GM12878 (cell line): ENCODE data around the gene LDLRAD3. TPM values are rescaled to one million over a fixed set of nuclear protein-coding genes. Genes with fewer than 3 reads are reported as not detected.

Experiments used
- ATAC-seq: fragments of 200-7000 bp; cut with Tn5 transposase; 3 replicates; pipeline ENCODE4 v1.9.1; 2020; ENCODE audit warnings: mild to moderate bottlenecking, moderate library complexity
- BruUV-seq: library from RNA; stranded (reverse); fragments of 400-500 nt; replicated peaks from 2 replicates; lab custom pipeline; 2021; lab: Mats Ljungman, UMichigan
- CTCF ChIA-PET: fragments of 300-600 bp; sonication (Branson Sonifier 250); formaldehyde crosslinking; extraction: SDS; loops from one replicate; lab custom pipeline; 2021; ENCODE audit warnings: inconsistent platforms; lab: Yijun Ruan, JAX
- POLR2A ChIA-PET: fragments of 350-600 bp; formaldehyde crosslinking; extraction: SDS; loops from one replicate; lab custom pipeline; 2021; ENCODE audit warnings: inconsistent platforms; lab: Charles Lee
- RAD21 ChIA-PET: fragments of 300-600 bp; sonication (Branson Sonifier 250); formaldehyde crosslinking; loops from one replicate; lab custom pipeline; 2023; ENCODE audit warnings: antibody characterized with exemption; ENCODE audit not compliant: unreplicated experiment; lab: Charles Lee
- SMC1A ChIA-PET: fragments of 300-600 bp; sonication (Branson Sonifier 250); formaldehyde crosslinking; loops from one replicate; lab custom pipeline; 2023; ENCODE audit not compliant: unreplicated experiment, uncharacterized antibody; lab: Charles Lee
- DNase-seq: peaks from one replicate; pipeline ENCODE4 v3.0.0-alpha.2; 2011; ENCODE audit warnings: low read depth, low spot score
- FAIRE-seq: peaks from 3 replicates; lab custom pipeline; 2011; peaks lifted over from hg19 to GRCh38; lab: Jason Lieb, UNC
- H2AFZ ChIP-seq: 2 replicates; pipeline ENCODE4 v1.6.0; 2011; ENCODE audit warnings: low read depth, low read length, control low read depth; ENCODE audit not compliant: control insufficient read depth
- H3K27ac ChIP-seq: 2 replicates; pipeline ENCODE4 v1.5.1; 2011; ENCODE audit warnings: control low read depth; ENCODE audit not compliant: control insufficient read depth, insufficient read depth
- H3K27me3 ChIP-seq, 2 experiments: replicated peaks in 1 of 2; 2 replicates each; pipeline versions ENCODE4 v1.6.0 to v1.6.1; 2011; ENCODE audit warnings: low read length in 1 of 2; ENCODE audit not compliant: control insufficient read depth in 2 of 2, insufficient read depth in 2 of 2
- H3K36me3 ChIP-seq, 2 experiments: 2 replicates each; pipeline ENCODE4 v1.5.1; 2011; ENCODE audit warnings: low read length in 1 of 2; ENCODE audit not compliant: control insufficient read depth in 2 of 2, insufficient read depth in 2 of 2
- H3K4me1 ChIP-seq: 2 replicates; pipeline ENCODE4 v1.6.1; 2011; ENCODE audit warnings: mild to moderate bottlenecking, low read length, moderate library complexity, mixed read lengths; ENCODE audit not compliant: control insufficient read depth, insufficient read depth
- H3K4me2 ChIP-seq: 2 replicates; pipeline ENCODE4 v1.6.0; 2011; ENCODE audit warnings: control low read depth; ENCODE audit not compliant: control insufficient read depth, insufficient read depth
- H3K4me3 ChIP-seq: fragments of 200-600 bp; sonication (generic); 2 replicates; pipeline ENCODE4 v1.5.1; 2016
- H3K79me2 ChIP-seq: 2 replicates; pipeline ENCODE4 v1.6.0; 2011; ENCODE audit warnings: low read length; ENCODE audit not compliant: control insufficient read depth, insufficient read depth
- H3K9ac ChIP-seq: 2 replicates; pipeline ENCODE4 v1.8.0; 2011; ENCODE audit warnings: low read length, control low read depth, mixed read lengths; ENCODE audit not compliant: control insufficient read depth, insufficient read depth
- H3K9me3 ChIP-seq: replicated peaks from 3 replicates; pipeline ENCODE4 v1.5.1; 2011; ENCODE audit warnings: mild to moderate bottlenecking, low read length; ENCODE audit not compliant: control insufficient read depth, insufficient read depth
- H4K20me1 ChIP-seq: 2 replicates; pipeline ENCODE4 v1.6.0; 2011; ENCODE audit not compliant: control insufficient read depth, insufficient read depth
- E4F1 ChIP-seq: fragments of 450-650 bp; IDR thresholded peaks from 2 replicates; pipeline ENCODE4 v1.6.1; 2018; ENCODE audit warnings: borderline replicate concordance, mild to moderate bottlenecking; ENCODE audit not compliant: partially characterized antibody
- ESRRA ChIP-seq: IDR thresholded peaks from 2 replicates; pipeline ENCODE4 v1.6.1; 2012; ENCODE audit warnings: mild to moderate bottlenecking, low read length, improper control_type of control experiment
- GABPA ChIP-seq: IDR thresholded peaks from 2 replicates; pipeline ENCODE4 v1.6.1; 2014; ENCODE audit warnings: antibody characterized with exemption, low read depth, mild to moderate bottlenecking, inconsistent platforms
- IKZF2 ChIP-seq, 2 experiments: fragments of 450-650 bp; IDR thresholded peaks; 2 replicates each; pipeline ENCODE4 v1.6.1; 2017; ENCODE audit warnings: mild to moderate bottlenecking in 2 of 2, moderate library complexity in 2 of 2
- IRF3 ChIP-seq: fragments of 450-650 bp; IDR thresholded peaks from 2 replicates; pipeline ENCODE4 v1.6.1; 2014; ENCODE audit warnings: mild to moderate bottlenecking
- IRF4 ChIP-seq: IDR thresholded peaks from 2 replicates; pipeline ENCODE4 v1.6.1; 2011; ENCODE audit warnings: low read depth, low read length
- NBN ChIP-seq: fragments of 450-650 bp; IDR thresholded peaks from 2 replicates; pipeline ENCODE4 v1.6.1; 2016
- NR2C1 ChIP-seq: fragments of 450-650 bp; IDR thresholded peaks from 2 replicates; pipeline ENCODE4 v1.6.1; 2017; ENCODE audit warnings: antibody characterized with exemption, mild to moderate bottlenecking, moderate library complexity
- PKNOX1 ChIP-seq: fragments of 450-650 bp; IDR thresholded peaks from 2 replicates; pipeline ENCODE4 v1.6.1; 2016; ENCODE audit warnings: mild to moderate bottlenecking
- RAD21 ChIP-seq: IDR thresholded peaks from 2 replicates; pipeline ENCODE4 v1.6.1; 2011; ENCODE audit warnings: mild to moderate bottlenecking, low read depth, low read length, moderate library complexity; ENCODE audit not compliant: insufficient read depth
- RBBP5 ChIP-seq: fragments of 200-600 bp; sonication (generic); conservative IDR thresholded peaks from 2 replicates; pipeline ENCODE4 v1.6.1; 2016
- SMAD1 ChIP-seq: fragments of 450-650 bp; IDR thresholded peaks from 2 replicates; pipeline ENCODE4 v1.6.1; 2018; ENCODE audit warnings: mild to moderate bottlenecking, low read depth; ENCODE audit not compliant: partially characterized antibody
- SREBF2 ChIP-seq: IDR thresholded peaks from 2 replicates; pipeline ENCODE4 v1.6.1; 2012; ENCODE audit warnings: mild to moderate bottlenecking, low read length
- WGBS: methylation state at CpG from one replicate; pipeline ENCODE4 v1.1.6; 2016; ENCODE audit warnings: low lambda C conversion rate; ENCODE audit not compliant: insufficient replicate concordance, insufficient coverage; ENCODE audit errors: missing lambda C conversion rate; 5-methylcytosine and 5-hydroxymethylcytosine counted together
- in situ Hi-C: fragments of 300-500 bp; cut with MboI; formaldehyde crosslinking; loops from 9 replicates; pipeline ENCODE4 v1.14.3; 2018; ENCODE audit warnings: mixed read lengths
- intact Hi-C: fragments of 100-400 bp; cut with micrococcal nuclease; formaldehyde crosslinking; loops from one replicate; pipeline ENCODE4 v1.14.2; 2022; ENCODE audit not compliant: unreplicated experiment
- polyA plus RNA-seq, 11 experiments: library from polyadenylated mRNA; depleted of rRNA in 4 of 11; unstranded in 6 of 11; stranded (reverse) in 5 of 11; fragments of >200 nt; fragmentation: Nextera tagmentation in 4 of 11; fragmentation: Illumina TruSeq in 1 of 11; extraction: Ambion mirVana in 4 of 11; extraction: Trizol in 1 of 11; gene quantifications; 1 replicate in 1 of 11; 2 replicates in 10 of 11; pipeline versions ENCODE4 v1.2.1 to v1.2.3, GENCODE V29; 2011 to 2016; ENCODE audit warnings: inconsistent platforms in 2 of 11, missing spikeins in 2 of 11, low read depth in 1 of 11
- total RNA-seq, 4 experiments: library from RNA; depleted of rRNA in 3 of 4; stranded (reverse); fragments of >200 nt in 3 of 4; fragmentation: Illumina TruSeq in 1 of 4; extraction: Trizol in 1 of 4; gene quantifications; 2 replicates each; pipeline versions ENCODE4 v1.2.1 to v1.2.3, GENCODE V29; 2013 to 2021

LDLRAD3 gene
- total and polyA plus RNA-seq, 10 of the 15 experiments (the other 5 are each of a cell fraction or from before 2014, with no cell fraction given), result 2.5 to 17.2 (median 10.7) TPM

- Histone ChIP-seq H3K27me3 (no peaks in the 10 kb centered on the region), H3K9ac (no peak overlapping the region), H3K27ac (no peak overlapping the region), H3K79me2 (no peaks in the 10 kb centered on the region), H3K9me3 (peaks cover 1% of the 10 kb centered on the region; the same call in 2 of the 3 replicates), H3K4me3 (no peak overlapping the region), H3K4me1 (no peaks in the 10 kb centered on the region), H3K36me3 (no peaks in the 10 kb centered on the region), H2AFZ (no peak overlapping the region), H3K4me2 (no peak overlapping the region), H4K20me1 (no peaks in the 10 kb centered on the region)
- intact Hi-C loops, result no loop called here
- 54% methylated on average over 3 of the region's 3 CpGs for WGBS
- POLR2A ChIA-PET, result no interaction called here
- no peak for DNase-seq
- SMC1A ChIA-PET, result interaction anchor here (0.8 kb wide), 1 partner anchor 11 kb away, joined by 3 read pairs; no protein-coding TSS in a partner anchor
- ATAC-seq, result no peak
- BruUV-seq, result no TSS peak
- FAIRE-seq, result no peak
- no peak for TF ChIP-seq GABPA
- TF ChIP-seq ESRRA, result no peak
- TF ChIP-seq SMAD1, result no peak
- no peak for TF ChIP-seq NR2C1
- TF ChIP-seq NBN, result no peak
- TF ChIP-seq E4F1, result no peak
- TF ChIP-seq IKZF2 (IDR thresholded peaks at IDR 0.05), result no peak
- TF ChIP-seq RBBP5, result no peak
- TF ChIP-seq IRF3, result no peak
- TF ChIP-seq PKNOX1, result no peak
- no peak for TF ChIP-seq RAD21
- no peak for TF ChIP-seq SREBF2
- TF ChIP-seq IRF4, result no peak
- CTCF ChIA-PET, result interaction anchor here (1.1 kb wide), 1 partner anchor 169 kb away, joined by 3 read pairs; no protein-coding TSS in a partner anchor
- RAD21 ChIA-PET, result interaction anchor here (1.0 kb wide), 1 partner anchor 9 kb away, joined by 4 read pairs; no protein-coding TSS in a partner anchor
- in situ Hi-C loops, result no loop called here
Measured at GRCh38 chr11:35990816-35991215, 47.0 kb downstream of the LDLRAD3 start.
